ENCODE measurements around the gene IAPP. TPM values are rescaled to one million over a fixed set of nuclear protein-coding genes. Genes with fewer than 3 reads are reported as not detected.

The IAPP gene
- polyA plus RNA-seq (2013, experiment 1 of 2), result 0.21 TPM
- polyA plus RNA-seq (2013, experiment 2 of 2), result 0.17 TPM

- H2BK5ac ChIP-seq (ENCODE audit: low read length), result no peak within 1 kb of the TSS
- H3K36me3 ChIP-seq (replicated peaks in 1 of 2; ENCODE audit: control insufficient read depth in 2 of 2, insufficient read depth in 2 of 2, low read length in 2 of 2), result no peaks in the 10 kb centered on the region
- H3K9me3 ChIP-seq (replicated peaks in 1 of 2; ENCODE audit: control insufficient read depth in 2 of 2, insufficient read depth in 1 of 2, low read depth in 1 of 2, low read length in 2 of 2), result no peaks in the 10 kb centered on the region
- H2BK120ac ChIP-seq (ENCODE audit: low read depth, low read length), result no peak within 1 kb of the TSS
- no peak within 1 kb of the TSS for H3K18ac ChIP-seq (ENCODE audit: low read length)
- no peak within 1 kb of the TSS for H2BK12ac ChIP-seq (ENCODE audit: low read length)
- no peak within 1 kb of the TSS for H2BK15ac ChIP-seq (ENCODE audit: low read length)
- no peak within 1 kb of the TSS for H3K27ac ChIP-seq (replicated peaks; ENCODE audit: low read length)
- no peak within 1 kb of the TSS for H3K4me2 ChIP-seq (ENCODE audit: insufficient read depth, low read length, poor library complexity, severe bottlenecking)
- H2AFZ ChIP-seq (ENCODE audit: low read length), result no peak within 1 kb of the TSS
- H4K91ac ChIP-seq (ENCODE audit: low read depth, low read length, poor library complexity), result no peak within 1 kb of the TSS
- H3K23ac ChIP-seq (ENCODE audit: low read depth, low read length, poor library complexity), result no peak within 1 kb of the TSS
- no peak within 1 kb of the TSS for H3K4ac ChIP-seq (ENCODE audit: low read length)
- no peak for DNase-seq (ENCODE audit: low spot score)
- H4K8ac ChIP-seq (ENCODE audit: low read depth, low read length), result no peak within 1 kb of the TSS
- H3K27me3 ChIP-seq (ENCODE audit: control insufficient read depth in 3 of 3, insufficient read depth in 3 of 3, low read depth in 1 of 3, low read length in 3 of 3), result peaks cover 0 to 2% (median 0%) of the 10 kb centered on the region in 3 experiments
- no peaks in the 10 kb centered on the region for H3K4me1 ChIP-seq (ENCODE audit: control insufficient read depth in 2 of 2, insufficient read depth in 1 of 2, low read depth in 1 of 2, low read length in 2 of 2)
- H3K14ac ChIP-seq (ENCODE audit: low read length), result no peak within 1 kb of the TSS
- no peak within 1 kb of the TSS for H2AK5ac ChIP-seq (ENCODE audit: low read depth, low read length)
- no peak within 1 kb of the TSS for H3K4me3 ChIP-seq (ENCODE audit: low read length in 2 of 2)
- H3K9ac ChIP-seq (ENCODE audit: low read depth, low read length, poor library complexity), result no peak within 1 kb of the TSS
- WGBS, 2 donors (ENCODE audit: extremely low coverage in 2 of 2, insufficient read length in 2 of 2, insufficient replicate concordance in 1 of 2), result no CpG with 5 or more reads among the region's 2 CpGs
- H3K79me1 ChIP-seq (ENCODE audit: low read depth, low read length), result no peaks in the 10 kb centered on the region
These were observed at the start of gene IAPP for GRCh38 chr12:21372602-21373001. IAPP (plus strand) TSS chr12:21372902; CDS start chr12:21373352, 450 bp downstream.

GRCh38 chr12:21323736-21324135, 49.0 kb upstream of the IAPP start:
- Histone ChIP-seq H2AK5ac (ENCODE audit: low read depth, low read length) (no peak overlapping the region), H3K4ac (ENCODE audit: low read length) (no peak overlapping the region), H3K4me3 (ENCODE audit: low read length in 2 of 2) (no peak overlapping the region), H3K23ac (ENCODE audit: low read depth, low read length, poor library complexity) (no peak overlapping the region), H3K27me3 (ENCODE audit: control insufficient read depth in 3 of 3, insufficient read depth in 3 of 3, low read depth in 1 of 3, low read length in 3 of 3) (no peaks in the 10 kb centered on the region), H3K4me1 (ENCODE audit: control insufficient read depth in 2 of 2, insufficient read depth in 1 of 2, low read depth in 1 of 2, low read length in 2 of 2) (peaks cover 0 to 3% of the 10 kb centered on the region in 2 donors), H4K8ac (ENCODE audit: low read depth, low read length) (no peak overlapping the region), H4K91ac (ENCODE audit: low read depth, low read length, poor library complexity) (no peak overlapping the region), H2BK12ac (ENCODE audit: low read length) (no peak overlapping the region), H3K27ac (replicated peaks; ENCODE audit: low read length) (no peak overlapping the region), H2BK5ac (ENCODE audit: low read length) (no peak overlapping the region), H3K9me3 (replicated peaks in 1 of 2; ENCODE audit: control insufficient read depth in 2 of 2, insufficient read depth in 1 of 2, low read depth in 1 of 2, low read length in 2 of 2) (peaks cover 0 to 3% of the 10 kb centered on the region in 2 donors), H2BK15ac (ENCODE audit: low read length) (no peak overlapping the region), H3K4me2 (ENCODE audit: insufficient read depth, low read length, poor library complexity, severe bottlenecking) (no peak overlapping the region), H3K9ac (ENCODE audit: low read depth, low read length, poor library complexity) (no peak overlapping the region), H3K79me1 (ENCODE audit: low read depth, low read length) (no peaks in the 10 kb centered on the region), H3K14ac (ENCODE audit: low read length) (no peak overlapping the region), H3K18ac (ENCODE audit: low read length) (no peak overlapping the region), H3K36me3 (replicated peaks in 1 of 2; ENCODE audit: control insufficient read depth in 2 of 2, insufficient read depth in 2 of 2, low read length in 2 of 2) (no peaks in the 10 kb centered on the region), H2BK120ac (ENCODE audit: low read depth, low read length) (no peak overlapping the region), H2AFZ (ENCODE audit: low read length) (no peak overlapping the region)
- DNase-seq (ENCODE audit: low spot score), result no peak
- no CpG with 5 or more reads among the region's 2 CpGs for WGBS, 2 donors (ENCODE audit: extremely low coverage in 2 of 2, insufficient read length in 2 of 2, insufficient replicate concordance in 1 of 2)

- Histone ChIP-seq H2BK12ac (ENCODE audit: low read length) (no peak overlapping the region), H3K4me1 (ENCODE audit: control insufficient read depth in 2 of 2, insufficient read depth in 1 of 2, low read depth in 1 of 2, low read length in 2 of 2) (peaks cover 0 to 3% of the 10 kb centered on the region in 2 donors), H4K91ac (ENCODE audit: low read depth, low read length, poor library complexity) (no peak overlapping the region), H3K4me2 (ENCODE audit: insufficient read depth, low read length, poor library complexity, severe bottlenecking) (no peak overlapping the region), H3K9me3 (replicated peaks in 1 of 2; ENCODE audit: control insufficient read depth in 2 of 2, insufficient read depth in 1 of 2, low read depth in 1 of 2, low read length in 2 of 2) (peaks cover 0 to 3% of the 10 kb centered on the region in 2 donors), H3K23ac (ENCODE audit: low read depth, low read length, poor library complexity) (no peak overlapping the region), H4K8ac (ENCODE audit: low read depth, low read length) (no peak overlapping the region), H2BK120ac (ENCODE audit: low read depth, low read length) (no peak overlapping the region), H3K36me3 (replicated peaks in 1 of 2; ENCODE audit: control insufficient read depth in 2 of 2, insufficient read depth in 2 of 2, low read length in 2 of 2) (no peaks in the 10 kb centered on the region), H3K27ac (replicated peaks; ENCODE audit: low read length) (no peak overlapping the region), H3K79me1 (ENCODE audit: low read depth, low read length) (no peaks in the 10 kb centered on the region), H2BK15ac (ENCODE audit: low read length) (no peak overlapping the region), H3K9ac (ENCODE audit: low read depth, low read length, poor library complexity) (no peak overlapping the region), H2AFZ (ENCODE audit: low read length) (no peak overlapping the region), H3K27me3 (ENCODE audit: control insufficient read depth in 3 of 3, insufficient read depth in 3 of 3, low read depth in 1 of 3, low read length in 3 of 3) (no peaks in the 10 kb centered on the region), H3K18ac (ENCODE audit: low read length) (no peak overlapping the region), H3K14ac (ENCODE audit: low read length) (no peak overlapping the region), H3K4ac (ENCODE audit: low read length) (no peak overlapping the region), H2AK5ac (ENCODE audit: low read depth, low read length) (no peak overlapping the region), H3K4me3 (ENCODE audit: low read length in 2 of 2) (no peak overlapping the region), H2BK5ac (ENCODE audit: low read length) (no peak overlapping the region)
- no CpG with 5 or more reads among the region's 1 CpG for WGBS, 2 donors (ENCODE audit: extremely low coverage in 2 of 2, insufficient read length in 2 of 2, insufficient replicate concordance in 1 of 2)
- peak; percentile 6 for DNase-seq (ENCODE audit: low spot score)
These were observed 48.2 kb upstream of the IAPP start for GRCh38 chr12:21324551-21324950.

GRCh38 chr12:21328578-21328977, 44.1 kb upstream of the IAPP start:
- H3K79me1 ChIP-seq (ENCODE audit: low read depth, low read length), result no peaks in the 10 kb centered on the region
- no peak for DNase-seq (ENCODE audit: low spot score)
- peaks cover 4 to 10% of the 10 kb centered on the region in 2 donors for H3K9me3 ChIP-seq (replicated peaks in 1 of 2; ENCODE audit: control insufficient read depth in 2 of 2, insufficient read depth in 1 of 2, low read depth in 1 of 2, low read length in 2 of 2)
- H2BK12ac ChIP-seq (ENCODE audit: low read length), result no peak overlapping the region
- no peak overlapping the region for H4K8ac ChIP-seq (ENCODE audit: low read depth, low read length)
- no peak overlapping the region for H3K18ac ChIP-seq (ENCODE audit: low read length)
- no peak overlapping the region for H2BK15ac ChIP-seq (ENCODE audit: low read length)
- H3K4ac ChIP-seq (ENCODE audit: low read length), result no peak overlapping the region
- no peak overlapping the region for H3K23ac ChIP-seq (ENCODE audit: low read depth, low read length, poor library complexity)
- no peaks in the 10 kb centered on the region for H3K27me3 ChIP-seq (ENCODE audit: control insufficient read depth in 3 of 3, insufficient read depth in 3 of 3, low read depth in 1 of 3, low read length in 3 of 3)
- H2BK120ac ChIP-seq (ENCODE audit: low read depth, low read length), result no peak overlapping the region
- no peak overlapping the region for H3K4me3 ChIP-seq (ENCODE audit: low read length in 2 of 2)
- H2AFZ ChIP-seq (ENCODE audit: low read length), result no peak overlapping the region
- no peak overlapping the region for H3K9ac ChIP-seq (ENCODE audit: low read depth, low read length, poor library complexity)
- H2AK5ac ChIP-seq (ENCODE audit: low read depth, low read length), result no peak overlapping the region
- no peak overlapping the region for H4K91ac ChIP-seq (ENCODE audit: low read depth, low read length, poor library complexity)
- H3K4me1 ChIP-seq (ENCODE audit: control insufficient read depth in 2 of 2, insufficient read depth in 1 of 2, low read depth in 1 of 2, low read length in 2 of 2), result peaks cover 0 to 3% of the 10 kb centered on the region in 2 donors
- no peak overlapping the region for H3K4me2 ChIP-seq (ENCODE audit: insufficient read depth, low read length, poor library complexity, severe bottlenecking)
- H3K14ac ChIP-seq (ENCODE audit: low read length), result no peak overlapping the region
- no peak overlapping the region for H2BK5ac ChIP-seq (ENCODE audit: low read length)
- no peak overlapping the region for H3K27ac ChIP-seq (replicated peaks; ENCODE audit: low read length)
- no peaks in the 10 kb centered on the region for H3K36me3 ChIP-seq (replicated peaks in 1 of 2; ENCODE audit: control insufficient read depth in 2 of 2, insufficient read depth in 2 of 2, low read length in 2 of 2)
